Hepatocyte (in vitro differentiated cells): ENCODE measurements around the gene C2.

Experiments
- EZH2 ChIP-seq: fragments of 200-600 bp; sonication (generic); IDR thresholded peaks from 2 replicates; pipeline ENCODE4 v1.6.1; 2016; ENCODE audit warnings: antibody characterized with exemption, mild to moderate bottlenecking, borderline replicate concordance
- EZH2phosphoT487 ChIP-seq: fragments of 200-600 bp; sonication (generic); IDR thresholded peaks from one replicate; pipeline ENCODE4 v1.6.1; 2018; ENCODE audit warnings: antibody characterized with exemption, mild to moderate bottlenecking, low read depth, moderate library complexity; ENCODE audit not compliant: unreplicated experiment, severe bottlenecking
- TF ChIP-seq, protein P1 (sequence below): fragments of 200-600 bp; sonication (generic); IDR thresholded peaks from 2 replicates; pipeline ENCODE4 v1.5.1; 2016; ENCODE audit warnings: antibody characterized with exemption, mild to moderate bottlenecking; ENCODE audit not compliant: poor library complexity

GRCh38 chr6:31883676-31884075, 43.8 kb upstream of the C2 start:
- TF ChIP-seq, protein P1, sequence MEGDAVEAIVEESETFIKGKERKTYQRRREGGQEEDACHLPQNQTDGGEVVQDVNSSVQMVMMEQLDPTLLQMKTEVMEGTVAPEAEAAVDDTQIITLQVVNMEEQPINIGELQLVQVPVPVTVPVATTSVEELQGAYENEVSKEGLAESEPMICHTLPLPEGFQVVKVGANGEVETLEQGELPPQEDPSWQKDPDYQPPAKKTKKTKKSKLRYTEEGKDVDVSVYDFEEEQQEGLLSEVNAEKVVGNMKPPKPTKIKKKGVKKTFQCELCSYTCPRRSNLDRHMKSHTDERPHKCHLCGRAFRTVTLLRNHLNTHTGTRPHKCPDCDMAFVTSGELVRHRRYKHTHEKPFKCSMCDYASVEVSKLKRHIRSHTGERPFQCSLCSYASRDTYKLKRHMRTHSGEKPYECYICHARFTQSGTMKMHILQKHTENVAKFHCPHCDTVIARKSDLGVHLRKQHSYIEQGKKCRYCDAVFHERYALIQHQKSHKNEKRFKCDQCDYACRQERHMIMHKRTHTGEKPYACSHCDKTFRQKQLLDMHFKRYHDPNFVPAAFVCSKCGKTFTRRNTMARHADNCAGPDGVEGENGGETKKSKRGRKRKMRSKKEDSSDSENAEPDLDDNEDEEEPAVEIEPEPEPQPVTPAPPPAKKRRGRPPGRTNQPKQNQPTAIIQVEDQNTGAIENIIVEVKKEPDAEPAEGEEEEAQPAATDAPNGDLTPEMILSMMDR, result no peak
- TF ChIP-seq EZH2 (no peak), EZH2phosphoT487 (no peak)
